Measurements from ENCODE around the gene RUFY3. TPM values are rescaled to one million over a fixed set of nuclear protein-coding genes. Genes with fewer than 3 reads are reported as not detected.

The RUFY3 gene
- total and polyA plus RNA-seq, 2 of the 13 experiments (the other 11 are each of a cell fraction or from before 2014, with no cell fraction given): 17.9 to 25.3 TPM

GRCh38 chr4:70838666-70839588 lies 117.2 kb downstream of the RUFY3 start (continued):
- TF ChIP-seq E2F5 (CRISPR knock-in tag; conservative IDR thresholded peaks at IDR 0.05) (0 out of 2 replicates have a peak, but pooled peaks have one; percentile 23), ZNF17 (CRISPR knock-in tag; IDR thresholded peaks at IDR 0.05) (no peak), ZNF552 (CRISPR knock-in tag; IDR thresholded peaks at IDR 0.05; ENCODE audit: borderline replicate concordance) (no peak), NFATC3 (CRISPR knock-in tag; IDR thresholded peaks at IDR 0.05) (0 out of 2 replicates have a peak, but pooled peaks have one; percentile 80), PAX8 (CRISPR knock-in tag; IDR thresholded peaks at IDR 0.05; ENCODE audit: borderline replicate concordance) (0 out of 2 replicates have a peak, but pooled peaks have one; percentile 68), ZNF891 (CRISPR knock-in tag; IDR thresholded peaks at IDR 0.05) (peak; percentile 82; the same call in 1 of the 2 replicates), ZNF749 (CRISPR knock-in tag; IDR thresholded peaks at IDR 0.05; ENCODE audit: borderline replicate concordance) (peak; percentile 65; the same call in 1 of the 2 replicates), ZSCAN25 (CRISPR knock-in tag; IDR thresholded peaks at IDR 0.05) (0 out of 2 replicates have a peak, but pooled peaks have one; percentile 44), ZNF33B (CRISPR knock-in tag; IDR thresholded peaks at IDR 0.05) (no peak; the same call in none of the 2 replicates), SRSF9 (IDR thresholded peaks at IDR 0.05; ENCODE audit: borderline replicate concordance, insufficient read depth, low read depth, low read length, poor library complexity, severe bottlenecking) (no peak), ZSCAN9 (CRISPR knock-in tag; IDR thresholded peaks at IDR 0.05; ENCODE audit: borderline replicate concordance) (0 out of 2 replicates have a peak, but pooled peaks have one; percentile 43), RXRA (CRISPR knock-in tag; IDR thresholded peaks at IDR 0.05) (peak; percentile 23; the same call in 1 of the 2 replicates), CSRNP1 (CRISPR knock-in tag; IDR thresholded peaks at IDR 0.05) (0 out of 2 replicates have a peak, but pooled peaks have one; percentile 26), ZXDC (CRISPR knock-in tag; IDR thresholded peaks at IDR 0.05) (peak; percentile 73; the same call in 1 of the 2 replicates), FOXC1 (CRISPR knock-in tag; IDR thresholded peaks at IDR 0.05; ENCODE audit: borderline replicate concordance) (peak; percentile 69; the same call in 1 of the 2 replicates), BCL6 (CRISPR knock-in tag; IDR thresholded peaks at IDR 0.05) (no peak), ZNF549 (CRISPR knock-in tag; IDR thresholded peaks at IDR 0.05) (no peak), CEBPZ (IDR thresholded peaks at IDR 0.05; ENCODE audit: low read length) (no peak), HNRNPLL (IDR thresholded peaks at IDR 0.05; ENCODE audit: low read depth, low read length, poor library complexity, severe bottlenecking) (peak; percentile 30)
